ENCODE data around the gene PMFBP1. TPM values are rescaled to one million over a fixed set of nuclear protein-coding genes. Genes with fewer than 3 reads are reported as not detected.

PMFBP1 gene
- total RNA-seq, 1 donor from 2014 or later, result 1.1 TPM

DNA sequence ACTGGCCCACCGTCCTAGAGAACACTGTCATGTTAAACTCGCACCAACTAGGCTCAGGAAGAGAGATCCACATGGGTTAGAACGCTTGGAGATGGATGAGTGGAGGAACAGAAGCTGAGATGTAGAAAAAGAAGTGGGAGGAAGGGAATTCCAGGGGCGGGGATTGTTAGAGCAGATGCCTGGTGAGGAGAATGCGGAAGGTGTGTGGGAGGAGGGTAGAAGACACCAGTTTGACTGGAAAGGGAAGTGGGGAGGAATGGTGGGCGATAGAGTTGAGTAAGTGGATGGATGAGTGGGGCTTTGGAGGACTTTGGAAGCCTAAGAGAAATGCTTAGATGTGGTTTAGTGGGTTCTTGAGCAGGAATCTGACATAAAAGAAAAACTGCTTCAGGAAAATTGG lies 40.9 kb downstream of the PMFBP1 start:
- intact Hi-C loops (cut with micrococcal nuclease), result no loop called here

DNA sequence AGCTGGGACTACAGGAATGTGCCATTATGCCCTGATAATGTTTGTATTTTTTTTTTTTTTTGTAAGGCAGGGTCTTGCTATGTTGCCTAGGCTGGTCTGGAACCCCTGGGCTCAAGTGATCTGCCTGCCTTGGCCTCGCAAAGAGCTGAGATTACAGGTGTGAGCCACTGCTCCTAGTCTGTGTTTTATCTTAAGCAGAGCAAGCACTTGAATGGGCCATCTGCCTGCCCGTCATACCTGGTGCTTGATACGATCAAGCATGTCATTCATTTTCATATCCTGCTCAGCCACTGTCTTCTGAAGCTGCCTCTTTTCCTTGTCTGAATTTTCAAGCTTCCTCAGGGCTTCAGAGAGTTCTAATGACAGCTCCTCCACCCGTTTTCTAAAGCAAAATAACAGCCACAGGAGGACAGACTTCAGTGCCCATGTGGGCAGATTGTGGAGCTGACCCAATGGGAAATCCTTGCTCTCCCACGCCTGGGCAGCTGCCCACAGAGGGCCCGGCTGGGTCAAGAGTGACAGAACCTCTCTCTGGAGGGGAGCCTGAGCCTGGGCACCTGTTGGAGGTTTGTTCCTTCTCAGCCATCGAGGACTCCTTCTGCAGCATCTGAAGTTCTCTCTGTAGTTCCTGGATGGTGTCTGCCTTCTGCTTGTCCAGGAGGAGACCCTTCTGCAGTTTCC lies 41.8 kb downstream of the PMFBP1 start:
- intact Hi-C loops (cut with micrococcal nuclease), result loop anchor here (10.0 kb wide), 2 partner anchors 705 to 1825 kb away; no protein-coding TSS in a partner anchor

DNA sequence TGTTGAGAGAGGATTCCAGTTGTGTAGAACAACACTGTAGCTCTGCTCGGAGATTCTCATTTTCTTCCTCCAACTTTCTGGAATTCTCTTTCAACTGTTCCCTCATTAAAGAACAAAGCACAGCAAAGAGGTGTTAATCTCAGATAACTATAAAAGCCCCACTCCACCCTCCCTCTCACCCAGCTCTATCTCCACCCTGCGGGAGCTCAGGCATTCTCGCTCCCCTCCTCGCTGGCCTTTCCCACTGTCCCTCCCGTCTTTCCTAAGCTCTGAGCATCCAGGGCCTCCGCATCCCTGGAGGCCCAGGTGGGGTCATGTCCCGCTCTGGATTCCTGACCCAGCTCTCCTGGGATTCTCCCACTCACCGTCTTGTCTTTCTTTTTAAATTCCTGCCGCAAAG lies 43.3 kb downstream of the PMFBP1 start:
- intact Hi-C loops (cut with micrococcal nuclease), result loop anchor here (10.0 kb wide), 2 partner anchors 706 to 1826 kb away; no protein-coding TSS in a partner anchor

DNA sequence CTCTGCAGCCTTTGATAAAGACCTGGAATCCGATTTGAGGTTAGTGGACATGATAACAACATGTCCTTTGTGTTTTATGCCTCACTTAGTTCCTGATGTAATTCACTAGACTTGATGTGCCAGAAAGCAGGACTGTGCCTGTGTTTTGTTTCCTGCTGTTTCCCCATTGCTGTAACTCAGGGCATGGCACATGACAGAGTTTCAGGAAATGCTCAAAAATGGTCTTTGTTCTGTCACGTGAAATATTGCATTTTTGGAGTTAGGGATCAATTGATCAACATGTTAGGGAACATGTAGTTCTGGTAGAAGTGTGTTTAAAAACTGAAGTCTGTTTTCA lies 45.6 kb downstream of the PMFBP1 start:
- intact Hi-C loops (cut with micrococcal nuclease), result loop anchor here (10.0 kb wide), 2 partner anchors 708 to 1828 kb away; no protein-coding TSS in a partner anchor

DNA sequence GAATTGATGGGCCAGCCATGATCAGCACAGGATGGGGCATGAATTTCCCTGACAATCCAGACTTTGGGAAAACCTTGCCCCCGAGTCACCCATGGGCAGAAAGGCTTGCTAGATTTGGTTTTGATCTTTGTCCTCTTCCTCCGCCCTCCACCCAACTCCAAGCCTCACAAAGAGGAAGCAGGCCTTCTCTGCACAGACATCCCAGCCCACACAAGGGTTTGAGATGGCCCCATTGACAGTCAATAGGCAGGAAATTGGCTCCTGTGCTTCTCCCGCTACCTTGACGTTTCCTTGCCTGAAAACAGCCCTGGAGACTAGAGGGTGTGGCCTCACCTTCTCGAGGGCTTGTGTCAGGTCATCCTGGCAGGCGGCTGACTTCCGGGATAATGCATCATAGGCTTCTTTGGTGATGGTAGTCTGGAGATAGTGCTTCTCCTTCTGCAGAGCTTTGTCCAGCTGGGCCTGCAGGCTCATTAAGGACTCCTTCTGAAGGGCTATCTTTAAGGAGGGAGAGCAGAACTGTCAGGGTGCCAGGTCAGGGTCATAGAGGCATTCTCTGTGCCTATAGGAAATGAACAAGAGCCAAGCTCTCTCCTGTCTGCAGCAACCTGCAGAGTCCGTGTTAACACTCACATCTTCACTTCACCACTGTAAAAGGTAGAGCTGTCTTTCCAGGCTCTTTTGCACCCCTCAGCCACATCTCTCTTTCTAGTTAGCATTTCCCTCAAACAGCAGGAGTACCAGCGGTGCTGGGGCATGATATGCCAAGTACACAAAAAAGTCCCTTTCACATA lies 46.1 kb downstream of the PMFBP1 start:
- intact Hi-C loops (cut with micrococcal nuclease), result loop anchor here (1.0 to 10.0 kb wide), 3 partner anchors 341 to 1829 kb away; no protein-coding TSS in a partner anchor

DNA sequence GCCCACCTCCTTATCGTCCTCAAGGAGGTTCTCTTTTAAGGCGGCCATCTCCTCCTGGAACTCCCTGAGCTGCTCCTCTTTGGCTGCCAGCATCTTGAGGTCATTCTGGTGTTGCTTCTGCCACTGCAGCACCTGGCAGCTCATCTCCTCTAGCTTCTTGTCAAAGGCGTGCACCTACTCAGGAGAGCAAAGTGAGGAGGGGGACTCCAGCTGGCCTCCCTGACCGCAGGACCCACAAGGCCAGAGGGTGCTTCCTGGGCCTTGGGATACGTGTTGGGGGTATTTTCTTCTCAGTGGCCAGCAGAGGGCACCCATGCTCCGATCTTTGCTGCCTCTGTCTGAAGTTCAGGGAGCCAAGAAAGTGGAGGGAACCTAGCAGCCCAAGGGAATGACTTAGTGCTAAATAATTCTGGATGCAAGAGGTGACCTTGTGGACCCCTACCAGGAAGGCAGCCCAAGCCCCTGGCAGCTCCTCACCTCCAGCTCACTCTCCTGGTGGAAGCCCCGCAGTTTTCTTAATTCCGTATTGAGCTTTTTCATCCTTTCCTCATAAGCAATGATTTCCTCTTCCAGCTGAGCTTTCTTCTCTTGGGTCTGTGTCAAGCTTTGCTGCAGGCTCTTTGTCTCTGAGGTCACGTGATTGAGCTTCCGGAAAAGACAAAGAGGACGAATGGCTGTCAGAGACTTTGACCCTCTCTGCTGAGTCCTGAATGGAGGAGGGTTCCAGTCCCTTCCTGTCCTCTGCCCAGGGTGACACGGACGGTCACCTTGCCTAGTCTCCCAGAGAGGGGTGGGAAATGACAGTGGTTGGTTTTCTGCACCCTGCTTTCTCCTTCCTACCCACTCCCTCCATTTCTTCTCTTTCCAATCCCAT lies 47.0 kb downstream of the PMFBP1 start:
- intact Hi-C loops (cut with micrococcal nuclease), result loop anchor here (1.0 to 10.0 kb wide), 3 partner anchors 342 to 1830 kb away; no protein-coding TSS in a partner anchor

DNA sequence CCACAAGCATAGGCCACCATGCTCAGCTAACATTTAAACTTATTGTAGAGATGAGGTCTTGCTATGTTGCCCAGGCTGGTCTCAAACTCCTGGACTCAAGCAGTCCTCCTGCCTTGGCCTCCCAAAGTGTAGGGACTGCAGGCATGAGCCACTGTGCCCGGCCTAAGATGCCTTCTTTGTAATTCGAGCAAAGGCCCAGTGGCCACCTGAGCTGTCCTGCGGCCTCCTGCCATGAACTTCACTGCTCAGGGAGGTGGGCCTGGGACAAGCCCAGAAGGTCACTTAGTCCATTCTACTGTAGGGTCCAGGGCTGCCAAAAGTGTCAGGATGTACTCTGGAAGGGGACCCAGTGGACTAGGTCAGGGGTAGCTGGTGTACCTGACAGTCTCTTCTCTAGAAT lies 47.8 kb downstream of the PMFBP1 start:
- intact Hi-C loops (cut with micrococcal nuclease), result loop anchor here (10.0 kb wide), 2 partner anchors 711 to 1831 kb away; no protein-coding TSS in a partner anchor

DNA sequence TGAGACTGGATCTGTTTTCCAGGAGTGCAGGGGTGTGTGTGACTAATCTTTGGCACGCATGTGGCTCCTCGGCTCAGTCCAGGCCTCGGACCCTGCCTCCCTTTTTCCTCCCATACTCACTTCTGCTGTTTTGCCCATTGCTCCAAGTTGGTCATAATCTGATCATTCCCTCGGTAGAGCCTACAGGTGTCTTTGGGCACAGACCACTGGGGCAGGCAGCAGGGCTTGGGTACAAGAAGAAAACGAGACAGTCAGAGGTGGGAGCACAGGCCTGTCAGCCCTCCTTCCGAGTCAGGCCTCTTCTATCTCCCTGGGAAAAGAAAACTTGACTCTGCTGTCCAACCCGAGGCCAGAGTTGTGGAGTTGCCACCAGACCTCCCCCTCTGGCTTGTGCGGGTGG lies 48.5 kb downstream of the PMFBP1 start:
- intact Hi-C loops (cut with micrococcal nuclease), result loop anchor here (10.0 kb wide), 2 partner anchors 711 to 1831 kb away; no protein-coding TSS in a partner anchor

DNA sequence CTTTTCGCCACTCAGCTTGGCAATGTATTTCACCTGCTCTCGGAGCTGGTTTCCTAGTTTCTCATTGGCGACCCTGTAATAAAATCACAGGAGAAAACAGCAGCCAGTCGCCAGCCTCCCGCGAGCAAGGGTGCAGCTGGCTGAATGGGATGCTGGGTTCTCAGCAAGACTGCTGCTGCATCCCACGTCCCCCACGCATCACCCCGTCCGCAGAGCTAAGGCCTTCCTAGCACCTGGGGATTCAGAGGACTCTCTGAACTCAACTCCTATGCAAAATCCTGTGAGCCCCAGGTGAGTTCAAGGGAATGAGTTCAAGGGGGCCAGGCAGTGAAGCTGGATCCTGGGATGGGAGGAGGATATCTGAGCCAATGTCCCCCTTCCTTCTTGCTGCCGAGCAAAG lies 49.0 kb downstream of the PMFBP1 start:
- intact Hi-C loops (cut with micrococcal nuclease), result loop anchor here (10.0 kb wide), 2 partner anchors 712 to 1832 kb away; no protein-coding TSS in a partner anchor

DNA sequence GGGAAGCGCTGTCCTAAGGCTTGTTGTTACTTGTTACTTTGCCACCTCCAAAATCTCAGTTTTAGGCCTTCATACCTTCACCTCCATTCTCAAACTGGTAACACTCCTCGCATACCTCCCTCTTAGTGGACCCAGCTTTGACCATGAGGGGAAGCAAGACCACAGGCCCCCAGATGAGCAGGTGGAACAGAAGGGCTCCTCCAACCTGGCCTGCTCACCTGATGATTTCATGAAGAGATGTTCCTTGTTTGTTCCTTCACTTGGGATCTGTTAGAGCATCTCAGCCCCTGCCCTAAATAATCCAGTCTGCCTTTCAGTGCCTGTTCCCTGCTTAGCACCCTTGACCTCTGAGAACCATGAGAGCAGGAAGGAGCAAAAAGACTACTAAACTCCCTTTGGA lies 49.6 kb downstream of the PMFBP1 start:
- intact Hi-C loops (cut with micrococcal nuclease), result loop anchor here (10.0 kb wide), 2 partner anchors 712 to 1832 kb away; no protein-coding TSS in a partner anchor

DNA sequence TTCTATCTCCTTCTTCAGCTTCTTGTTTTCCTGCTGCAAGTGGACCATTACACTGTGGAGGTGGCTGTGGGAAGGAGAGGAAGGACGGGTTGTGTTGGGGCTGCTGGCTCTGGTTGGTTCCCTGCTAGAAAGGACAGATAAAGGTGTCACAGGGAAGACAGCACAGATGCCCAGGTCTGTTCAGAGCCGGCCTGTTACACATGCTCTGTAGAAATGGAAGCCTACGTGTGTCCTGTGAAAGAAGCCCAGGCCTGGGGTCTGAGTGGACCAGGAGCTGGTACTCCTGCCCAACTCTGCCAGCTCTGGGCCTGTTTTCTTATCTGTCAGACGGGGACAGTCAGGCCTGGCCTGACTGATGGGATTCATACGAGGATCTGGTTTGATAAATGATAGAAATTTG lies 51.9 kb downstream of the PMFBP1 start:
- intact Hi-C loops (cut with micrococcal nuclease), result loop anchor here (10.0 kb wide), 2 partner anchors 715 to 1835 kb away; no protein-coding TSS in a partner anchor

DNA sequence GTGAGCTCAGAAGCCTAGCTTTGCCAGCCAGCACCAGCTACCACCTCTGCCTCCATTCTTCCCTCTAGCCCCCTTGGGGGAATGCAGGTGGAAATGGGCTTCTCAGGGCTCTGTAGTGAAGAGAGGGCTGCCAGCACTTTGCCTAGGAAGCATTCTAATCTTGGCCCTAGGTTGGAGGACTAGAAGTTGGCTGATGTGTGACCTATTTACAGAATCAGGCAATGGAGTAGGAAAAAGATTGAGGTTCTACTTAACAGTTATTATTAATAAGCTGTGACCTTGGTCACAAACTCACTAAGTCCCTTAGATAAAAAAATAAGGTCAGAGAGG lies 58.4 kb downstream of the PMFBP1 start:
- intact Hi-C loops (cut with micrococcal nuclease), result no loop called here

DNA sequence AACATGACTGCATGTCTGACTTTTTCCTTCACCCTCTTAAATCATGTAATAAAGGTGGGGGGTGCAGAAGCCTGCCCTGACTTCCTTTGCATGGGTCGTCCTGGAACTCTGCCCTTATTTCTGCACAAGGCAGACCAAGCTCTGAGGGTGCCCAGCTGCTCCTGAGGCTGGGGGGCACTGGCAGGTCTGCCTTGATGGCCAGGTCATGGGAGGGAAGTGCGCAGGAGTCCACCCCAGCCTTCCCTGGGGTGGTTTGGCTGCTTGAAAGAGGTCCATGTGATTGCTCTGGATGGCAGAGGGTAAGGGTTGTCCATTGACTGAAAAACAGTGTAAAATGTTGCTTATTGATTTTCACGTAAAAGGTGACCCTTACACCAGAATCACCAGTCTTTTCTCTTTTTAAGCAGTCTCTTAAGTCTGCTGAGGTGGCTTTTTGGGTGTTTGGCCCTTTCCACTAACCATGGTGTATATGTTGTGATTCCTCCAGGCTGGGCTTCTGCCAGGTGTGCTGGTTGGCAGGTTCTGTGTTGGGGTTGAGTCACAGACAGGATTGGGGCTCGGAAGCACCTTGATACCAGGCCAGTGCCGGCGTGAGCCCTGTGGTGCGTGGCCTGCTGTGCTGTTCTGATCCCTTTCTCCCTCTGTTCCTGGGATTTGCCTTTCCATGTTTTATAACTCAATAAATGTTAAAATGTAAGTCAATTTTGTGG lies 58.9 kb downstream of the PMFBP1 start:
- intact Hi-C loops (cut with micrococcal nuclease), result no loop called here

DNA sequence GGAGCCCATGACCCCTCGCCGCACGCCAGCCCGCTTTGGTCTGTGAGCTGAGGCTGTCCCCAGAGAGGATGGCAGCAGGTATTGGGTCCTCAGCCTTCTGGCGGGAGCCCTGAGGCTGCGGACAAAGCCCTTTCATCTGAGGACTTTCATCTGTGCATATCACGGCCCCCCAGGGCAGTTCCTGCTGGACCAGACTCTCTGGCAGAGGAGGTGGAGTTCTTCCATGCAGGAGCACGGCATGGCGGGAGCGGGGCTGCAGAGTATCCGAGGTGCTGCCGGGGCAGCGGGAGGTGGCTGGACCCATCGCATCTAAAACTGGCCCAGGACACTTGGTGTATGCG lies 59.5 kb downstream of the PMFBP1 start:
- intact Hi-C loops (cut with micrococcal nuclease), result no loop called here

DNA sequence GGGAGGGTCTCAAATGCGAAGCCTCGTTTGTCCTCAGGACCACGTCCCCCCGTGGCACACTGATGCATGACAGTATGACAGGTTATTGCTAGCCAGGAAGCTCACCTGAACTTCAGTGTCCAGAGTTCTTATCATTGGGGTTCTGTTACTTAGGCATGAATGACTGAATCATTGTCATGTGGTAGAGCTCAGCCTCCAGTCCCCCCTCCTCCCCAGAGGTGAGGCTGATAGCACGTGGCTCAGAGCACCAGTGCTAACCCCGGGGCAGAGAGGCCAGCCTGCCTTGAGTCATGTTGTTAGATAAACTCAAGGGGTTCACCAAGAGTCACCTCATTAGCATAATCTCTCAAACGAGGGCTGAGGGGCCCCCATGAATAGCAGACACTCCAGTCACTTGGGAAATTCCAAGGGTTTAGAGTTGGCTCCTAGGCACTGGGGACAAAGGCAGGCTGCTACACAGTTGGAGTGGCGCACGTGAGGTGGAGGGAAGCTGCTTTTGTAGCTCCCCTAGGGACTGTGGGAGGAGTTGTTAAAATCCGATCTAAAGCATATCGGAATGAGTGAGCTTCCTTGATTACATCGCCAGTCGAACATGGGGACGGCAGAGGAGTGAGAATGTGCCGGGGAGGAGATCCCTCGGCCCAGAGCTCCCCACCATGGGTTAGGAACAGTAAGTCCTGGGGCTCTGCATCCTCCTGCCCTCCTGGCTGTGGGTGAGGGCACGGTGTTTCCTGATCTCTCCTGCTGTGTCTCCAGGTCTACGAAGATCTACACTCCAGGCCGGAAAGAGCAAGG lies 60.1 kb downstream of the PMFBP1 start:
- intact Hi-C loops (cut with micrococcal nuclease), result no loop called here

DNA sequence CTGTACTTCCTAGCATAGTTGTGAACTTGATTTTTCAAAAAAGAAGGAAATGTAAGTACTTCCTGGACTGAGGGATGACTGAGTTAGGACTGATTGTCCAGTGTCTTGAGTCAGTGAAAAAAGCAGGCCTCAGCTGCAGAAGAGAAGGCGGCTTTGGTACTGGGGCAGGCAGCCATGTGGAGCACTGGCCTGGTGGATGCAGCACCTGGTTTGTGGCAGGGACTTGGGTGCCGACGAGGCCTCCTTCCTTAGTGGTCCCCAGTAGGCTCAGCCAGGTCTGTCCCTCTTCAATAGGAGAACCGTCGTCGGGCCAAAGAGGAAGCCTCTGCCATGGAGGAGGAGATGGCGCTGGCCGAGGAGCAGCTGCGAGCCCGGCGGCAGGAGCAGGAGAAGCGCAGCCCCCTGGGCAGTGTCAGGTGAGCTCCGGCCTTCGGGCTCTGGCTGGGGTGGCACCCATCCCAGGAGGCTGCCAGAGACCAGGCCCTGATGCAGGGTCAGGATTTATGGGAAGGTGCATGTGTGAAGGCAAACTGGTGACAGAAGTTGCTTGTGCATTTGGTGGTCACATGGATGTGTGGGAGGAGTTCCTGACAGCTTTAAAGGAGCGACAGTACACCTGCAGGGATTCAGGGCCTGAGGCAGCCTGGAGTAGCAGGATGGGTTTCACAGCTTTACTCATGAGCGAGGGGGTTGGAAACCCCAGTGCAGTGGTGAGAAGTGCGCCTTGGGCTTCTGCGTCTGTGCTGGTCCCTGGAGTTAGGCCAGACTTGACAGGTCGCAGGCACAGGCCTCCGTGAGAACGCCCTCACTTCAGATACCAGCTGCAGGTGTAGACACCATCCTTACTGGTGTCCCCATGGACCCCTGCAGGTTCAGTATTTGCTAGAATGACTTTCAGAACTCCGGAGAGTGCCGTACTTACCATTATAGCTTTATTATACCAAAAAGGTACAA lies 61.0 kb downstream of the PMFBP1 start:
- intact Hi-C loops (cut with micrococcal nuclease), result no loop called here

DNA sequence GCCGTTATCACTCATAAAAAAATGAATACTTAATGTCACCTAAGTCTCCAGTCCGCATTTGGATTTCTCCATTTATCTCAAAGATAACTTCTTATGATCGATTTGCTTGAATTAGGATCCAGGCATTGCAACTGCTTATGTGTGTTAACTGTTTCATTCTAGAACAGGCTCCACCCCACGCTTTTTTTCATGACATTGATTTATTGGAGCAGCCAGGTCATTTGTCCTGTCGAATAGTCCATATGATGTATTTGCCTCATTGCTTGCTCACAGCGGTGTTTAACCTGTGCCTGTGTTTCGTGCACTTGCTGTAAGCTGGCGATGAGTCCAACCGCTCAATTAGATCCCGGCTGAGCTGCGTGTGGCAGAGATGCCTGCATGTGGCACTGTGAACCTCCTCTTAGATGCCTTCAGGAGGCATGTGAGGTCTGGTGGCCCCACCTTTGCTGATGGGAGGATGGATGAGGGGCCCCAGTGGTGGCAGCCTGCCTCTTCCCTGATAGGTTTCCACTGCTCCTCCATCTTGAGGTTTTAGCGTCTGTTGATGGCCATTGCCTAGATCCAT lies 61.9 kb downstream of the PMFBP1 start:
- intact Hi-C loops (cut with micrococcal nuclease), result no loop called here

DNA sequence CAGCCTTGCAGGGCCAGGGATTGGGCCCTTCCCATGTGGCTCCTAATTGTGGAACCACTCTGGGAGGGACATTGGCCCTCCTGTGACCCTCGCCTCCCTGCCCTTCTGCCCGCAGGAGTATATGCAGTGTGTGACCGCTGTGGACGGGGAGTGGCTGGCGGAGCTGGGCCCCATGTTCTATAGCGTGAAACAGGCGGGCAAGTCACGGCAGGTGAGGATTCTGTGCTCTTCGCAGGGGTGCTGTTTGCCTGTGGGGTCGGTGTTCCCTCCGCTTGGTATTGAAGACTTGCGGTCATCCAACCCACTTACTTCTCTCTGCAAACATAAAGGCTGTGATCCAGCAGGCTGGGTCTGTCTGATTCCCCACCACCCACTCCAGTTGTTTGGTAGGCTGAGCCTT lies 62.7 kb downstream of the PMFBP1 start:
- intact Hi-C loops (cut with micrococcal nuclease), result no loop called here
